HCT116 (cell line): Measurements from ENCODE around the gene ZNF554. TPM values are rescaled to one million over a fixed set of nuclear protein-coding genes. Genes with fewer than 3 reads are reported as not detected.
"Not testable (repeated sequence)": the region's sequence is repeated elsewhere in the genome, so short reads cannot be mapped to it uniquely, and the experiment has no call there.

Experiments
- ATAC-seq: fragments of 200-7000 bp; cut with Tn5 transposase; 2 replicates; pipeline ENCODE4 v1.9.1; 2020; ENCODE audit warnings: mild to moderate bottlenecking, moderate library complexity
- BruUV-seq: library from RNA; stranded (reverse); fragments of 400-500 nt; replicated peaks from 2 replicates; lab custom pipeline; 2021; lab: Mats Ljungman, UMichigan
- CTCF ChIA-PET: fragments of 300-600 bp; sonication (Branson Sonifier 250); formaldehyde crosslinking; loops from one replicate; lab custom pipeline; 2021; ENCODE audit warnings: antibody characterized with exemption; lab: Charles Lee
- POLR2A ChIA-PET: fragments of 300-600, 350-600 bp; sonication (Branson Sonifier 250); formaldehyde crosslinking; loops from one replicate; lab custom pipeline; 2021; ENCODE audit warnings: antibody characterized with exemption; lab: Charles Lee
- RAD21 ChIA-PET, 2 experiments: fragments of 300-600 bp; sonication (Branson Sonifier 250); formaldehyde crosslinking; loops; one replicate each; lab custom pipeline; 2023; ENCODE audit warnings: low total read pairs in 2 of 2; ENCODE audit not compliant: uncharacterized antibody in 2 of 2, unreplicated experiment in 2 of 2, low non-redundant PET in 1 of 2; lab: Charles Lee
- DNase-seq: peaks from one replicate; pipeline ENCODE4 v3.0.0-alpha.2; 2010; ENCODE audit warnings: low read depth, low spot score
- H2AFZ ChIP-seq: fragments of 200-600 bp; shearing (Covaris generic), sonication (generic); 2 replicates; pipeline ENCODE4 v1.6.1; 2017; ENCODE audit warnings: low read depth, mixed run types, mixed read lengths, antibody characterized with exemption, low read length; ENCODE audit not compliant: poor library complexity, severe bottlenecking
- H3K27ac ChIP-seq: 2 replicates; pipeline ENCODE4 v1.5.1; 2012; ENCODE audit warnings: low read depth, low read length
- H3K27me3 ChIP-seq: fragments of 200-600 bp; sonication (generic); 2 replicates; pipeline ENCODE4 v1.6.1; 2016; ENCODE audit warnings: mixed run types, low read length, mixed read lengths; ENCODE audit not compliant: insufficient read depth
- H3K36me3 ChIP-seq, 2 experiments: fragments of 200-500 bp in 1 of 2; fragments of 200-600 bp in 1 of 2; sonication (Bioruptor generic) in 1 of 2; sonication (generic) in 1 of 2; 2 replicates each; pipeline versions ENCODE4 v1.5.1 to v1.6.1; 2014 to 2016; ENCODE audit warnings: low read length in 2 of 2, inconsistent platforms in 1 of 2, mixed read lengths in 1 of 2, mixed run types in 1 of 2; ENCODE audit not compliant: insufficient read depth in 2 of 2, control insufficient read depth in 1 of 2
- H3K4me1 ChIP-seq, 2 experiments: fragments of 200-600 bp in 1 of 2; sonication (generic) in 1 of 2; 2 replicates each; pipeline versions ENCODE4 v1.5.1 to v1.6.1; 2012 to 2017; ENCODE audit warnings: low read length in 2 of 2, inconsistent platforms in 1 of 2, mild to moderate bottlenecking in 1 of 2, mixed read lengths in 1 of 2, mixed run types in 1 of 2, moderate library complexity in 1 of 2; ENCODE audit not compliant: insufficient read depth in 2 of 2, control insufficient read depth in 1 of 2
- H3K4me2 ChIP-seq: fragments of 200-600 bp; sonication (generic); 2 replicates; pipeline ENCODE4 v1.6.1; 2017; ENCODE audit warnings: mixed run types, low read length, mixed read lengths
- H3K4me3 ChIP-seq, 2 experiments: fragments of 200-600 bp in 1 of 2; sonication (generic) in 1 of 2; replicated peaks in 1 of 2; 2 replicates each; pipeline ENCODE4 v1.5.1; 2011 to 2016; ENCODE audit warnings: low read length in 2 of 2, control low read depth in 1 of 2, low read depth in 1 of 2, mild to moderate bottlenecking in 1 of 2, mixed read lengths in 1 of 2, mixed run types in 1 of 2
- H3K79me2 ChIP-seq: fragments of 200-600 bp; sonication (generic); 2 replicates; pipeline ENCODE4 v1.6.1; 2017; ENCODE audit warnings: mild to moderate bottlenecking, mixed run types, low read length, moderate library complexity, mixed read lengths; ENCODE audit not compliant: insufficient read depth
- H3K9ac ChIP-seq: fragments of 200-600 bp; sonication (generic); 2 replicates; pipeline ENCODE4 v1.6.1; 2016; ENCODE audit warnings: low read length, mixed read lengths
- H3K9me2 ChIP-seq: fragments of 200-600 bp; sonication (generic), shearing (Covaris generic); 2 replicates; pipeline ENCODE4 v1.6.1; 2017; ENCODE audit warnings: mixed run types, mild to moderate bottlenecking, moderate library complexity; ENCODE audit not compliant: insufficient read depth
- H3K9me3 ChIP-seq, 2 experiments: fragments of 200-500 bp in 1 of 2; fragments of 200-600 bp in 1 of 2; sonication (Bioruptor generic) in 1 of 2; sonication (generic) in 1 of 2; 2 replicates each; pipeline ENCODE4 v1.6.1; 2014 to 2017; ENCODE audit warnings: low read length in 2 of 2, mixed read lengths in 2 of 2, inconsistent platforms in 1 of 2, low read depth in 1 of 2, mild to moderate bottlenecking in 1 of 2, mixed run types in 1 of 2, moderate library complexity in 1 of 2; ENCODE audit not compliant: control insufficient read depth in 1 of 2, insufficient read depth in 1 of 2
- H4K20me1 ChIP-seq: fragments of 200-600 bp; sonication (generic), shearing (Covaris generic); 2 replicates; pipeline ENCODE4 v1.6.1; 2017; ENCODE audit warnings: mixed run types, mild to moderate bottlenecking, moderate library complexity; ENCODE audit not compliant: insufficient read depth
- CEBPB ChIP-seq: IDR thresholded peaks from 2 replicates; pipeline ENCODE4 v1.6.1; 2012; ENCODE audit warnings: low read depth
- EGR1 ChIP-seq: IDR thresholded peaks from 2 replicates; pipeline ENCODE4 v1.6.1; 2012; ENCODE audit warnings: low read depth
- EZH2 ChIP-seq: fragments of 200-600 bp; sonication (generic); IDR thresholded peaks from 2 replicates; pipeline ENCODE4 v1.6.1; 2017; ENCODE audit warnings: antibody characterized with exemption, mixed run types
- EZH2phosphoT487 ChIP-seq: fragments of 200-600 bp; IDR thresholded peaks from 2 replicates; pipeline ENCODE4 v1.6.1; 2018; ENCODE audit warnings: antibody characterized with exemption, borderline replicate concordance
- FOSL1 ChIP-seq: IDR thresholded peaks from 2 replicates; pipeline ENCODE4 v1.6.1; 2012; ENCODE audit warnings: low read depth
- JUND ChIP-seq: IDR thresholded peaks from 2 replicates; pipeline ENCODE4 v1.6.1; 2012
- SIN3A ChIP-seq: IDR thresholded peaks from 2 replicates; pipeline ENCODE4 v1.6.1; 2012; ENCODE audit warnings: low read depth
- SP1 ChIP-seq: IDR thresholded peaks from 2 replicates; pipeline ENCODE4 v1.6.1; 2012; ENCODE audit warnings: low read depth
- SRF ChIP-seq: IDR thresholded peaks from 2 replicates; pipeline ENCODE4 v1.6.1; 2012; ENCODE audit warnings: low read depth
- YY1 ChIP-seq: IDR thresholded peaks from 2 replicates; pipeline ENCODE4 v1.6.1; 2011; ENCODE audit warnings: low read length, low read depth, moderate library complexity, mild to moderate bottlenecking; ENCODE audit not compliant: insufficient replicate concordance; ENCODE audit errors: extremely low read depth
- ZFX ChIP-seq: fragments of 450-650 bp; IDR thresholded peaks from 2 replicates; pipeline ENCODE4 v1.6.1; 2017
- ZNF274 ChIP-seq: fragments of 200-500 bp; sonication (Bioruptor generic); IDR thresholded peaks from 2 replicates; pipeline ENCODE4 v1.6.1; 2014; ENCODE audit warnings: mild to moderate bottlenecking, low read depth, low read length, inconsistent platforms
- intact Hi-C: fragments of 100-400 bp; cut with micrococcal nuclease; formaldehyde crosslinking; loops from 2 replicates; pipeline ENCODE4 v1.10.0; 2022
- total RNA-seq: library from RNA; stranded (reverse); gene quantifications from one replicate; pipeline ENCODE4 v1.2.1, GENCODE V29; 2021; ENCODE audit not compliant: unreplicated experiment

Gene ZNF554
- total RNA-seq, 1 experiment from 2014 or later = 4.0 TPM

DNA sequence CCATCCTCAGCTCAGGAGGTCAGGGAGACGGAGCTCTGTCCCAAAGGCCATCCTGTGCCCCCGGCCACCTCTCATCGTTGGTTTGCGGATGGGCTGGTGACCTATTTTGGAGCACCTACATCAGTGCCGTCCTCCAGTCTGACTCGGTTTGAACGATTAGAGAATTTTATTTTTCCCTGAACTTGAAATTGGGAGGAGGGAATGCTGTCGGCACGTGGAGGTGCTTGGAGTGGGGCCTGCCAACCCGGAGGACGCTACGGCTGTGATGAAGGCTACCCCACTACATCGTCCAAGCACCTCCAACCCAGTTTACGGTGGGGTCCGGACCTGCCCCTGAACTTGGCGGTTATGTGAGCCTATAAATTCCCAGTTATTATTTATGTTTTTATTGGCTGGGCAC, 3.0 kb upstream of the ZNF554 start (continued):
- TF ChIP-seq EZH2phosphoT487 = no peak
- TF ChIP-seq ZNF274 = no peak
- TF ChIP-seq EGR1 = no peak
- no peak for TF ChIP-seq YY1
- TF ChIP-seq SRF = no peak
- no peak for TF ChIP-seq CEBPB
- no peak for TF ChIP-seq FOSL1
- TF ChIP-seq SP1 = no peak
- no peak for TF ChIP-seq SIN3A
- TF ChIP-seq ZFX = no peak
- no peak for TF ChIP-seq EZH2
- TF ChIP-seq, all 23 proteins: peak for 0

DNA sequence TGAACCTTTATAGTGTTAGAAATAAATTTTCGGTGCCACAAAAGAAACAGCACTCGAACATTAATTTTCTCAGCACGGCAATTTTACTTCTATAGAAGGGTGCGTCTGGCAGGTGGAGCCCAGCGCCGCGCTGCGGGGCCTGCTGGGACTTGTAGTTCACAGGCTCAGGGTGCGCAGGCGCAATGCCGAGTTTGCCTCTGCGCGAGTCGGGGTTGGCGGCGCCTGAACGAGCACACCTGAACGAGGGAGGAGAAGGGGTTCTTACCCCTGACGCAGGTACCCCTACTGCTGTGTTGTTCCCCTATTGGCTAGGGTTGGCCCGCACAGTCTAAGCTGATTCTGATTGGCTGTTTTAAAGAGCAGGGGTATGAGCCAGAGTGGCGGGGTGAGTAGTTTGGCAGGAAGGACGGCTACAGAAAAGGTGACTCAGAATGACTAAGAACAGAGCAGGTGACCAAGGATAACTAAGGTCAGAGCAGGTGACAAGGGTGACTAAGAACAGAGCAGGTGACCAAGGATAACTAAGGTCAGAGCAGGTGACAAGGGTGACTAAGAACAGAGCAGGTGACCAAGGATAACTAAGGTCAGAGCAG, 2.3 kb upstream of the ZNF554 start:
- CTCF ChIA-PET = not testable (repeated sequence)

More for the DNA sequence above, 2.3 kb upstream of the ZNF554 start:
- intact Hi-C loops, H3K4me3 ChIP-seq, H3K27me3 ChIP-seq, H3K79me2 ChIP-seq, H3K9ac ChIP-seq, RAD21 ChIA-PET, H3K9me3 ChIP-seq, POLR2A ChIA-PET, BruUV-seq, H2AFZ ChIP-seq, H3K9me2 ChIP-seq, H3K36me3 ChIP-seq: not testable (repeated sequence)
- H3K4me2 ChIP-seq = peak overlapping the region; percentile 31
- DNase-seq = peak; percentile 50
- peak; percentile 62 for TF ChIP-seq JUND
- peak; percentile 80 for TF ChIP-seq FOSL1
- peak; percentile 41; the same call in 1 of the 2 replicates for TF ChIP-seq SP1
- TF ChIP-seq, all 23 proteins: peak for 3; not testable (repeated sequence) for 20
- not testable (repeated sequence) for ATAC-seq, H4K20me1 ChIP-seq
- peak overlapping the region; percentile 47; the same call in 1 of the 2 replicates for H3K27ac ChIP-seq
- H3K4me1 ChIP-seq = peaks cover 6 to 18% of the 10 kb centered on the region in 2 experiments
